Activated naive CD8-positive, alpha-beta T cell treated with anti-CD3 and anti-CD28 coated beads, Interleukin-2, amount 50 U/mL, for 16 hours (primary cell): ENCODE data around the gene INKA2.

ENCODE experiments used
- DNase-seq: peaks from one replicate; pipeline ENCODE4 v3.0.0-alpha.2; 2020; ENCODE audit warnings: low read depth, low spot score

INKA2 gene

DNA sequence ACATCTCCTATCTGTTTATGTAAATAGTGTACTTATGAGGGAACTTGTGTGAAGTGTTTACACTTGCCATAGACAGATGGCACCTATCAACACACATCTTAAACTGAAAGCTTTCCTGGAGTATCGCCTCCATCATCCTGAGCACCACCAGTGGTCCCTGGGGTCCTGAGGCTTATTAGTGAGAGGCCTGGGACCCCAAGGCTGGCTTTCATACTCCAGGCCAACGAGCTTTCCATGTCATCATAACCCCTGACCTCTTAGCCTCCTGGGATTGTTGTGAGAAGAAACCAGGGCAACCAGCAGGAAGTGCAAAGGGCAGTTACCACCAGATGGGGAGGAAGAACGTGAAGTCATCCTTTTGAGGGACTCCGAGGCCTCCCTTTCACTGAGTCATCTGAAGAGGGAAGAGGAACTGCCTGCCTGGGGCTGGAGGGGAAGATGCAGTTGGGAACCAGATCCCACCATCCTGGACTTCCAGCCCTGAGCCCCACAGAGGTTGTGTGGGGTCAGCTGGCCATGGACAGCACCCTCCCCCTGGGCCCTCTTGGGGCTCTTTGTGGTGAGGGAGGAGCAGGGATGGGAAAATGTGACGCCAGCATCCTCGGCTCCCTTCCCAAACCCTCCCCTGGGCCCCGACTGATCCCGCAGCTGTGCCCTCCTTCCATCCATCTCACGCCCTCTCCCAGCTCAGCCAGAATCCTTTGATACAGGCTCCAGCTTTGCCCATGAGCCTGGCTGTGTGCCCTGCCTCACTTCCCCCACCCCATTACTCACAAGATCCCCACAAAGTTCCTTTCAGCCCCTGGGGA is 5.8 kb downstream of the INKA2 start:
- DNase-seq, result no peak

DNA sequence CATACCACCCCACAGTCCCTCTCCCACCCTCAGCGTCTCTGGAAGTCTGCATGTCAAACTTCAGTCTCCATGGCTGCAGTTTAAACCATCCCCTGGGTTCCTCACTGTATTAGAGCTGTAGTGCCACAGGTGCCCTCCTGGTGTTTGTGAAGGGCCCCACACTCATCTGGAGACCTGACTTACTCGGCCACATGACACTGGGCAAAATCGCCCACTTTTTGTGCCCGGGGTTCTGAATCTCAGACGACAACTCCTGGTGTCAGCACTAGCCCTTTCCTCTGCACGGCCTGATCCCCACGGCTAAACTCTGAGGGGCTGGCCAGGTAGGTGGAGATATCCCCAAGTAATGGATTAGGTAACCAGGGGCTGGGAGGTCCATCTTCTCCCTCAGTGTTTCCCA is 6.5 kb downstream of the INKA2 start:
- no peak for DNase-seq

DNA sequence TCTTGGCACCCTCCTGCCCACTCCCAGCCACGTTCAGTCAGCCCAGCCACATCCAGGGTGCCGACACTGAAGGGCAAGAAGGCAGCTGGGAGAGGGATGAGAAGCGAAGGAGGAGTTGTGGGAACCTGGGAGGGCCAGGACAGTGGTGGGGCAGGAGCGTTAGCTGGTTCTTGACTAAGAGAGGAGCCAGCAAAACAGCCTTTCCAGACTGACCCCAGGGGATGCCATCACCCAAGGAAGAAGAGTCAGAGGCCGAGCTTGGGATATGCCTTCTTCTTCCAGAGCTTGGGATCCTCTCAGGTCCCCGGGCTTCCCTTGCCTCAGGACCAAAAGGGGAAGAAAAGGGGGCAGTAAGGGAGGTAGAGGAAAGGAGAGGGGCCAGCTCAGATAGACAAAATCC is 7.2 kb downstream of the INKA2 start:
- no peak for DNase-seq

DNA sequence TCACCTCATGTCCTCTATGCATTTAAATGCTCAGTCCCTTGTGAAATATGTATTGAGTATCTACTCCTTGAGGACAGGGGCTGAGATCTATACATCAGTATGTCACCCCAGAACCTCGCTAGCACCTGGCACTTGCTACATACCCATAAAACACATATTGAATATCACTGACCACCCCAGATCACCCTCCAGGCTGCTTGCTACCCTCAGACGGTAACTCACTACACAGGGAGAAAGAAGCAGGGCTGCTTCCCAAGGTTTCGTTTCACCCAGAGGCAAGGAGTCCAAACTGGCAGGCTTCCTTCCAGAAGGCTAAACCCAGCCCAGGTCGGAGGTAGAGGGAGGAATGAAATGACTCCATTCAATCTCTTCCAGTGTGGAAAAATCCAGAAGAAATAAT is 8.5 kb downstream of the INKA2 start:
- no peak for DNase-seq

DNA sequence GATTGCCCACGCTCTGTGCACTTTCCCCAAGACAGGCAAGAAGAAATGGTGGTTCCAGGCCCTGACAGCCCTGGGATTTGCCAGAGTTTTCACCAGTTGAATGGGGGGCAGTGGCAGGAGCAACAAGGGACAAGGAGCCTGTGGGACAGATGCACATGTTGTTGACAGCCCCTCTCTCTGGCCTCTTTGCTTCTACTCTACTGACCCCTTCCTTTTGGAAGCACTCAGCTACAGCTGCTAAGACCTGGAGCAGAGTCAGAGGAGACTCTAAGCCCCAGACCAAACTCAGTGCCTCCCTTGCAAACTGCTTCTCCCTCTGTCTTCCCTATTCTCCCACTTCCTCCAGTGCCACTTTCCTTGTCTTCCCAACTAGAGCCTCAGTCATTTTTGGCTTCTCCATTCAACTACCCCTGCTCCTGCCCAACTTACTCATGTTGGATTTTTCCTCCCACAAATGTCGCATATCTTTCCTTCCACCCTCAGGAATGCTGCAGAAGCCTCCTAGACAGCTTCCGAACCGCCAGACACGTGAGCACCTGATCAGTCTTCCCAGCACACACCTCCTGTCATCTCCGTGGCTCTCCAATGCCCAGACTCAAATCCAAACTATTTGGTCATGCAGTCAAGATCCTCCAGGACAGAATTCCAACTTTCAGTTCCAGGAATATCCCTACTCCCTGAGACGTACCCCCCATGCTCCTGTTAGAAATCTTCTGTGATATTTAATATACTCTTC is 9.1 kb downstream of the INKA2 start:
- no peak for DNase-seq

DNA sequence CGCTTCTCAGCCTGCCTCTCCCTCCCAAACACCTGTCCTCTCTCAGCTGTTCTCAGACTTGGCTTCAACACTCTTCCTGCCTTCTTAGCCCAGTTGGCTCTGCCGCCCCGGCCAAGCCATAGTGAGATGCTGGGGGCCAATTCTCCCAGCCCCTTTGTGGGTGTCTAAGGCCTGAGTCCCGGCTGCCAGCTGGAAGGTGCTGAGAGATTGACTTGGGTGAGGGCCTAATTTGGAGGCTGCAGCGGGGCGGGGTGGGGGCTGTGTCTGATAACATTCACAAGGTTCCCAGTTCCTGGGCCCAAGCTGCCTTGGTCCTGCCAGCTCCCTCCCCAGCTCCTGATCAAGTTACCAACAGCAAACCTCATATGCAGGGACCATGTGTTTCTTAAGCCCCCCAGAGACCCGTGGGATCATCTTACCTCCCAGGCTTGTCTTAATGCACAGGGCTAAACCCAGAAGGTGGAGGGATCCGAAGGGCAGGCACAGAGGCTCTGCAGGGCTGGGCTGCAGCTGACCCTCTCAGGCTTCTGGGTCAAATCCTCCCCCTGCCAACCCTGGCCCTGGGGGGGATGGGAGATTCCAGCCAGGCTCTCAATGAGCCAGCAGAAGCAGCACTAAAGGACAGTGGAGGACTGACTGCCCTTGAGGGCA is 9.8 kb downstream of the INKA2 start:
- DNase-seq, result no peak

DNA sequence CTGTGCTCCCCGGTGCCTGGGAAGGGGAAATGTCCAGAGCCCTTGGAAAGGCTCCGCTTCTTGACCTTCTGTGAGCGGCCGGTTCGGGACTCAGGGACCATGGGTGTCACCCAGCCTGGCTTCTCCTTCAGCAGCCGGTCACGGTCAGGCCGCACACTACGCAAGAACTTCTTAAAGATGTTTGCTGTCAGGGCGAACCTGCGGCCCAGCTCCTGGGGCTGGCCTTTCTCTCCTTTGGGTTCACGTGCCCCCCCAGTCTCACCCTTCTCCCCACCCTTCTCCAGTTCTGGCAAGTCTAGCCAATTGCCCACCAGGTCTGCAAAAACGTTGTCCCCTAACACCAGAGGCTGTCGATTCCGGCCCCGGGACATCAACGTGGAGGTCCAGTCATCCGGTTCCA is 12.1 kb downstream of the INKA2 start:
- DNase-seq, result no peak

DNA sequence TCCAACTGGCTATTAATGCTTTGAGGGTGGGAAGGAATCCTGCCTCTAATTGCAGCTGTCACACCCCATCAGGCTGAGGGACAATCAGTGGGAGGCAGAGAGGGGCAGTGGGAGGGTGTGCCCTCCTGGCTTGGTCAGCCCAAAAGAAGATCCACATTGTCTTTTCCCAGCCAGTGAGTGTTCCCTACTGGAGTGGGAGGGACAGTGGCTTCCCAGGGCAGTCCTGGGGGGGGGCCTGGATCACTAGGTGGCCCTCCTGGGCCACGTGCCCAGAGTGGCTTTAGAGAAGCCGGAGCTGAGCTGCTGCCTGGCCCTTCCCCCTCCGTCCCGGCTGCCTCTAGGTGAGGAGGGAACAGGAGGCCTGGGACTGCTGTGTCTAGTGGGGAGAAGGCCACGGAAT is 14.0 kb downstream of the INKA2 start:
- no peak for DNase-seq

DNA sequence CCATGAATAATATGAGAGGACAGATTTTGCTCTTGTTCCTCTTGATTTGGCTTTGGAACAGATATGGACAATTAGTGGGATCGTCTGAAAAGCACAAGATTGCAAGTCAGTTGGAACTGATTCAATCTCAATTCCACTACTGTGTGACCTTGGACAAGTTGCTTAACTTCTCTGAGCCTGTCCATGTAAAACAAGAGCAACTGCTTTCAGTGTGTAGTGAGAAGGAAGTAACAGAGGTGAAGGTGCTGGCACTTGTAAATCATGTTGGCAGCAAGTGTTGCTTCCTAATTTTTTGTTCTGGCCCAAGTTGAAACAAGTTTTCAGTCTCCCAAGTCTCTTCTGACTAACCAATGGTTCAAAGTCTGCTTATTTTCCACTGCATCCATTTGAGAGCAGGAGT is 15.3 kb downstream of the INKA2 start:
- DNase-seq, result no peak

DNA sequence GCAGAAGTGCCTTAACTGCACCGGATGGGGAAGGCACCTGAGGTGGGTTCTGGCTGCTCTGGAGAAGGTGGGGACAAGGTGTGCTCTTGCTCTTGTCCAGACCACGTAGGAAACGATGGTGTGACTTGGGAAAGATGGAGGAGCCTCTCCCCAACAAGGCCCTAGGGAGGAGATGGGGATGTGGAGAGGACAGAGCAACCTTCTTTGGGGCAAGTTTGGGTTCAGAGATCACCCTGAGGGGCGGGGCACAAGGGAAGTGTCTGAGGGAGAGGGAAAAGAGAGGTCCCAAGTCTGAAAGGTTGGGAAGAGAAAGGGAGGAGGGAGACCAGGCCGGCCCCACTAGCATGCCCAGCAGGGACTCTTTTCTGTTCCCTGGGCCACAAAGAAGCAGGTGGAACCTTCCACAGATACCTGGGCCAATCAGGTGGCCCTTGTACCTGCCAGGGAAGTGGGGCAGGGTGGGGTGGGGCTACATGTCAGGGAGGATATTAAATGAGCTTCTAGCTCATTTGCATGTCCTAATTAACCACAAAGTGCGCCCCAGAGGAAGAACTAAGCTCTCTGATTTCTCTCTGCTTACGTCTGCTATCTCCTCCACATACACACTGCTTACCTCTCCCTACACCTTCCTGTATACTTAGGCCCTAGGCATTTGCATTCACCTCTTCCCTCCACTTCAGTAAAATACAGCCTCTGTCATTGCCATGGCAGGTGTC is 15.9 kb downstream of the INKA2 start:
- no peak for DNase-seq

DNA sequence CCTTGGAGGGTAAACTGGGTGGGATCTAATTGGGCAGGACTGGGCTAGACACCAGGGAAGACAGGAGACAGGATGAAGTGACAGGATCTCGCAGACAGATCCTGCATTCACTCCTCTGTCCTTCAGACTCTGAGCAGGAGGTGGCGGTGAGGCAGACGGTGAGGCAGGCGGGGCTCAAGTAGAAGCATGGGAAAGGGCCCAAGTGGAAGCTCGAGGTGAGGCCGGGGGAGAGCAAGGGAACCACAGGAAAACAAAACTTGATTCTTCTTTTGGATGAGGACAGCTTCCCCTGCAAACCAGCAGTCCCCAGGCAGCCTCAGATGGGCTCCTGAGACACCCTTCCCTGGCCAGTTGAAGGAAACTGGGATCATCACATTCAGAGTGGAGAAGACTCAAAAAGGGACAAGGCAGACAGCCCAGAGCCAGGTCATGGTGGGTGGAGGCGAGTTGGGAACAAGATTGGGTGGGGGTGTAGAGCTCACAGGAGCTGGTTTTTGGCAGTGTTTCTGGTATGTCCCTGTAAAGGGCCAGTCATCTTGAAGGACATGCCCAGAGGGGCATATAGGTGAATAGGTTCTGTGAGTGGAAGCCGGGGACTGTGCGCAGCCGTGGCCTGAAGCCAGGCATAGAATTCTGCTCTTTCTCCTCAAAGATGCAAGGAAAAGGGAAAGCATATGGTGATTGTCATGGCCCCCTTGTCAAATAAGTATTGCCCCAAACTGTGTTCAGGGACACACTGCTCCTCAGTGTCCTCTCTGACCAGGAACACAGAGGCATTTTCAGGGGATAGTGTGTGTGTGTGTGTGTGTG is 18.0 kb downstream of the INKA2 start:
- DNase-seq, result no peak

DNA sequence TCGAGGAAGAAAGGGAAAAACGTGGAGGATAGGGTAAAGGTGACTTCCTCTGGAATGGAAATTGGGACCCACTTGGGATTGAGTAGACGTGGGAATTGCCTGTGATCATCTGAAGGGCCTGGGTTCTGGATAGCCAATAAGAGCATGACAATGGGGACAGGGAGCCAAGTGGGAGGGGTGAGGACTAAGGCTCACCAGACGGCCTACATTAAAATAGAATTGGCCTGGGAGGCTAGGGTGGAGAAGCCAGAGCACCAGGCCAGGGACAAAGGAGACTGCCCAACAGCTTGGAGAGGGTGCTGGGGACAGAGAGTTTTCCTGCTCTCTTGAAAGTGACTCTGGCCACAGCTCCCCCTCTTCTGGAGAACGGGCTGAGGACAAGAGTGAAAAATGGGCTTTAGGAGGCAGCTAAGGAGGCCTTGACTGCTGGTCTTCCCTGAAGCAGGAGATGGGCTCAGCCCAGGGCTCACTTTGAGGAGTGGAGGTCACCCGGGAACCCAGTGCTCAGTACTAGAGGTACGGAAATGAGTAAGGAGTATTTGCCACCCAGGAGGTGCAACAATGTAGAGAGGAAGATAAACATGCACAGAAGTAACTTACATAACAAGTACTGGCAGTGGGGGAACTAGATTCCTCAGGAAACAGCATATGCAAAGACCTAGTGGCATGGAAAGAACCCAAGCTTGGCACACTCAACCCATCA is 18.8 kb downstream of the INKA2 start:
- no peak for DNase-seq

DNA sequence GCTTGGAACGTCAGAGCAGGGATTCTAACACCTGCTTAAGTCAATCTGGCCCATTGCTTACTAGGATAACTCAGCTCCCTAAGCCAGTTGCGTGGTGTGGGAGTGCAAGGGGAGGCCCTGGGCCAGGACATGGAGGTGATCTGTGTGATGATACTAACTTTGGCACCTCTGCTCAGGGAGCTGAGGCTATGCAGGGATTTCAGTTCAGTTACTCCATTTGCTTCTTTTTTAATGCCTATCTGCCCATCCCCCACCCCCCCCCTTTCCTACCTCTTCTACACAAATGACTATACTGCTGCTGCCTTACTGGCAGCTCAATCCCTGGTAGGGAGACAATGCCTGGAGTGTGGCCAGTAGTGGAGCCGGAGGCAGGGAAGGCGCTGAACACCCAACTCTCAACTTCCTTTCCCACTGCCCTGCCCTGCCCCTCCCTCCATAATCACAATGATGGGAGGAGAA is 19.5 kb downstream of the INKA2 start:
- DNase-seq, result no peak

DNA sequence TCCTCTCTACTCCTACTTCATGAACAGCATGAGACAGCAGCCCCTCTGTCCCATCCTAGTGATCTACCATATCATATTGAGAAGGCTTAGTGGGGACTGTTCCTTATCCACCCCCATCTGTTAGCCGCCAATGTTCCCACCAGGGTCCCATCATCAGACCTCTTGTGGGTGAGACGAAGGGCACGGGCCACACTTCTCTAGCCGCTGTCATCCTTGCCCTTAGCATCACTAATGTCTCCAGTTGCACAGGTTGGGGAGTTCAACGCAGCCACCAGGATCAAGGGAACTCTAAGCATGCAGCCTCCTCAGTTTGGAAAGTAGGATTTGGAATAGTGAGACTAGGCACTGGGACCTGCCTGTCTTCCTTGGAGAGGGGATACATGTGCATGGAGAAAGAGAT is 20.1 kb downstream of the INKA2 start:
- DNase-seq, result no peak

DNA sequence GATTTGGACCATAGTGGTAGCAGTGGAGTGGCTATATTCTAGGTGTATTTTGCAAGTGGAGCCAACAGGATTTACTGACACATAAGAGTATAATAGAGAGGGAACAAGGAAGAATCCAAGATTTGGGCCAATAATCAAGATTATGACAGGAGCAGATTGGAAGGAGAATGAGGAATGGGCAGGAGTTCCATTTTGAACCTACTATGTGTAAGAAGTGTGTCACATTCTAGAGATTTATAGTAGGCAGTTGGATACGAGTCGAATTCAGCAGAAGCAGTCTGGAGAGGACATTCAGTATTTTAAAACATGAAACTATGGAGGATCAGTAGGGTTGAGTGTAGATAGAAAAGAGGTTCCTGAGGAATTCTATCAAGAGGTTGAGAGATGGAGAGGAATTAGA is 21.7 kb downstream of the INKA2 start:
- no peak for DNase-seq

DNA sequence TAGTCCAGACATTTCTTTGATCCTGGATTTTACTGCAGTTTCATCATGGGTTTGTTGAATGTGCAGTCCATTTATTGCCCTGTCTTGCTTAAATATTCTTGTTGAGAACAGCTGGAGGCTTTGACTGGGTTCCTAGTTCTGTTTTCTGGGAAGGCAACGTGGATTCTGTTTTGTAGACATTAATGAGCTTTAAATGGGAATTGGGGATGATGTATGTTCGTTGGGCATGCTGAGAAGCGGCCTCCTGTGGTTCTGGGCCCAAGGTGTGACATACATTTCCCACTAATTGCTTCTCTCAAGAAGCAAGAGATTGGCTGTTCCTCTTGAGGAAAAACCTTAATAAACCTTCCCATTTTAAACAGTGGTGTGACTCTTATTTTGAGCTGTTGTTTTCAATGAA is 22.9 kb downstream of the INKA2 start:
- no peak for DNase-seq

DNA sequence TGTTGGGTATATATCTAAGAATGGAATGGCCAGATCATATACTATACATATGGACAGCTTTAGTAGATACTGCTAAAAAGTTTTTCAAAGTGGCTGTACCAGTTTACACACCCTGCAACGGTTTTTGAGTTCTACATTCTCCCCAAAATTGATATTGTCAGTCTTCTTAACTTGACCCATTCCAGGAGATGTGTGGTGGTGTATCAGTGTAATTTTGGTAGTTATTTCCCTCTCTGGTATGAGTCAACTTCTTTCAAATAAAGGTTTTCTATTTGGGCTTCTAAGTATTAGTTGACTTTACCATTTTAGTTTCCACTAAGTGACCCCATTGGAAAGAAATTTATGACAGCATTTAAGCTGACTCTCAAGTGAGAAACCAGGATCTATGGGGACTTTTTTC is 29.2 kb downstream of the INKA2 start:
- DNase-seq, result no peak

DNA sequence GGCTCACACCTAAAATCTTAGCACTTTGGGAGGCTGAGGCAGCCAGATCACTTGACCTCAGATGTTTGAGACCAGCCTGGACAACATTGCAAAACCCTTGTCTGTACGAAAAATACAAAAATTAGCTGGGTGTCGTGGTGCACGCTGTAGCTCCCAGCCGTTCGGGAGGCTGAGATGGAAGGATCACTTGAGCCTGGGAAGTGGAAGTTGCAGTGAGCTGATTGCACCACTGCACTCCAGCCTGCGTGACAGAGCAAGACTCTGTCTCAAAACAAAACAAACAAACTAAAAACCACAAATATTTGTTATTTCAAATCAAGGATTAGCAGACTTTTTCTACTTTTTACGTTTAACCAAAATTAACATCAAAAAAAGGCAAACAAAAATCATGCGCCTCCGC is 31.3 kb downstream of the INKA2 start:
- DNase-seq, result no peak

DNA sequence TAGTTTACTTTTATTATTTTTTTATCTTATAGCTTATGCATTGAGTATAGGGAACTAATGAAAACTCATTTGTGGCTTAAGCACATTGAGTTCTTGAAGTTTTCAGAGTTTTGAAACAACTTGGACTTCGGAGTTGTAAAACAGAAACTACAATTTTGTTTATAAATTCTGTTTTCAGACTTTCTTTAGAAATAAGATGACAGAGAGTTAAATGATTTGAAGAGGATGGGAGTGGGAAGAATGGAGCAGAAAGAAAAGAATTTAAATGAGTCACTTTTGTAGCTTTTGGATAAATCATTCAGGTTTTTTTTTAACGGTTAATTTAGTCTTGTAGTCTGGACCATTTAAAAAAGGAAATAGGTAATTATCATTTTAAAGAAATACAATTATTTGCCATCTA is 32.3 kb downstream of the INKA2 start:
- no peak for DNase-seq

DNA sequence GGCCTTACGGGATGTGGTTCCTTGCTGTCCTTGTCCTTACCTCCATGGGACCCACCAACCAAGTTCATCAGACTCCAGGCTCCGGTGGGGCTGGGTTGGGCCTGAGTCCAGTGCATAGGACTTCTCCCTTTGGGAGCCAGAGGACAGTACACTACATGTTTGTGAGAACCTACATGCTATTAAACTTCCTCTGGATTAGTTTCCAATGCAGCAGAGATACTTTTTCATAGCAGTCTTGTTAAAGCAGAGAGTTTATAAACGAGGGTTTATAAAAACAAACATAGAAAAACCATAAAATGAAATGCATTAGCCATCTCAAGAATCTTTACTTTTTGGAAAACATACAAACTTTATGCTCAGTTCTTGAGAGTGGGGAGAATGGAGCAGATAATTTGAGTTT is 33.4 kb downstream of the INKA2 start:
- DNase-seq, result no peak

DNA sequence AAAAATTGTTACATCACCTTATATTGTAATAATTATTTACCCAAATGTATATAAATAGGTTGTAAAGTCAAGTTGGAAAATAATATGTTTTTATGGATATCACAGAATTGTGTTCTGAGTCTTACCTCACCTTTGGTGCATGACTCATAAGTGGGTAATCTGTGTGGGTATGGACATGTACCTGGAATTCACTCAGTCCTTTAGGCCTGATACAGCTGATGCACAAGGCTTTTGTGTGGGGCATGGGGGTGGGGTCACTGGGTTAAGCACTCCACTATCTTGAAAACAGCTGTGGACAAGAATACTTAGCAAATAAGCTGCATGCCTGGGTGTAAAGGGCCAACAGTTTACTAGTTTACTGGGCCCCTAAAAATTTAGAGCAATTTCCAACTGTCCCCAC is 34.4 kb downstream of the INKA2 start:
- DNase-seq, result no peak
